ENCODE measurements around the gene CIAPIN1. TPM values are rescaled to one million over a fixed set of nuclear protein-coding genes. Genes with fewer than 3 reads are reported as not detected.

The CIAPIN1 gene
- total RNA-seq, 2 donors from 2014 or later: 77.5 to 87.1 TPM

- Histone ChIP-seq H3K4me3 (ENCODE audit: low read length) (no peak overlapping the region), H3K27me3 (ENCODE audit: control insufficient read depth, insufficient read depth, low read length, poor library complexity, severe bottlenecking) (peaks cover 15% of the 10 kb centered on the region), H3K4me1 (ENCODE audit: control insufficient read depth, insufficient read depth, low read length) (peaks cover 4% of the 10 kb centered on the region), H3K27ac (ENCODE audit: low read depth, low read length) (no peak overlapping the region), H3K9me3 (ENCODE audit: control insufficient read depth, low read length) (no peaks in the 10 kb centered on the region), H3K36me3 (ENCODE audit: control insufficient read depth, insufficient read depth, low read length) (peaks cover 44% of the 10 kb centered on the region), H3K9ac (ENCODE audit: extremely low read depth, low read length, poor library complexity, severe bottlenecking) (no peak overlapping the region)
- Mint-ChIP-seq H3K4me1 (peaks cover 24% of the 10 kb centered on the region), H3K4me3 (no peak overlapping the region), H3K36me3 (ENCODE audit: low read depth) (peaks cover 42% of the 10 kb centered on the region), H3K9me3 (no peaks in the 10 kb centered on the region), H3K27ac (peak overlapping the region; percentile 32), H3K27me3 (ENCODE audit: insufficient read depth) (peaks cover 19% of the 10 kb centered on the region)
- no peak for TF ChIP-seq CTCF (conservative IDR thresholded peaks at IDR 0.05)
- peak; percentile 55 for DNase-seq
- 74 to 82% methylated on average over 5 to 8 of the region's 8 CpGs for WGBS, 2 experiments (ENCODE audit: insufficient coverage in 1 of 2, insufficient read length in 1 of 2)
These were observed 19.9 kb downstream of the CIAPIN1 start for GRCh38 chr16:57427307-57427706.

DNA sequence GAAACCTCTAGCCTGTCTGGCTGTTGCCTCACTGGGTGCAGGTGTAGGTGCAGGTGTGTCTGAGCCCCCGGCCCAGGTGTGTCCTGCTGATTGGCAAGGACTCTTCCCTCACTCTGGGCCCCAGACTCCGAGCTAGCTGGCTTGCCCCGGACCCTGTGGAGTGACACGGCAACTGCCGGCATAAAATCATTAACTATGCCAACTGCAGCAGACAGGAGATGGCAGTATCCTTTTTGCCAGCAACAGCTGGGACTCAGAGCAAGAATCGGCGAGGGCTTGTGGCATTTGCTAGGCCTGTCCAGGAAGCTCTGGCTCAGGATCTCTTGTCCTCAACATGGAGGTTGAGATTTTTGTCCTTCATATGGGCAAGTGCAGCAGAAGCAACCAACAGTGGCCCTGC lies 20.8 kb downstream of the CIAPIN1 start:
- no peak overlapping the region for H3K4me3 ChIP-seq (ENCODE audit: low read length)
- Mint-ChIP-seq H3K27me3 (ENCODE audit: insufficient read depth) (peaks cover 21% of the 10 kb centered on the region), H3K4me3 (no peak overlapping the region), H3K9me3 (no peaks in the 10 kb centered on the region), H3K27ac (no peak overlapping the region), H3K4me1 (peaks cover 25% of the 10 kb centered on the region), H3K36me3 (ENCODE audit: low read depth) (peaks cover 39% of the 10 kb centered on the region)
- no peak overlapping the region for H3K9ac ChIP-seq (ENCODE audit: extremely low read depth, low read length, poor library complexity, severe bottlenecking)
- H3K27me3 ChIP-seq (ENCODE audit: control insufficient read depth, insufficient read depth, low read length, poor library complexity, severe bottlenecking): peaks cover 15% of the 10 kb centered on the region
- H3K27ac ChIP-seq (ENCODE audit: low read depth, low read length): no peak overlapping the region
- TF ChIP-seq CTCF (conservative IDR thresholded peaks at IDR 0.05): no peak
- no peak for DNase-seq
- peaks cover 4% of the 10 kb centered on the region for H3K4me1 ChIP-seq (ENCODE audit: control insufficient read depth, insufficient read depth, low read length)
- 91 to 100% methylated on average over 7 of the region's 7 CpGs for WGBS, 2 experiments (ENCODE audit: insufficient coverage in 1 of 2, insufficient read length in 1 of 2)
- no peaks in the 10 kb centered on the region for H3K9me3 ChIP-seq (ENCODE audit: control insufficient read depth, low read length)
- H3K36me3 ChIP-seq (ENCODE audit: control insufficient read depth, insufficient read depth, low read length): peaks cover 34% of the 10 kb centered on the region

- WGBS, 2 experiments (ENCODE audit: insufficient coverage in 1 of 2, insufficient read length in 1 of 2): 92 to 93% methylated on average over 3 of the region's 3 CpGs
- peaks cover 18% of the 10 kb centered on the region for H3K27me3 Mint-ChIP-seq (ENCODE audit: insufficient read depth)
These were observed 22.6 kb downstream of the CIAPIN1 start for GRCh38 chr16:57424583-57424982.

More at GRCh38 chr16:57424583-57424982, 22.6 kb downstream of the CIAPIN1 start:
- H3K9ac ChIP-seq (ENCODE audit: extremely low read depth, low read length, poor library complexity, severe bottlenecking): no peak overlapping the region
- no peak for DNase-seq
- peaks cover 15% of the 10 kb centered on the region for H3K27me3 ChIP-seq (ENCODE audit: control insufficient read depth, insufficient read depth, low read length, poor library complexity, severe bottlenecking)
- H3K4me1 Mint-ChIP-seq: peaks cover 25% of the 10 kb centered on the region
- H3K36me3 Mint-ChIP-seq (ENCODE audit: low read depth): peaks cover 21% of the 10 kb centered on the region
- H3K36me3 ChIP-seq (ENCODE audit: control insufficient read depth, insufficient read depth, low read length): peaks cover 17% of the 10 kb centered on the region
- no peak overlapping the region for H3K4me3 ChIP-seq (ENCODE audit: low read length)
- H3K27ac Mint-ChIP-seq: no peak overlapping the region
- no peak overlapping the region for H3K4me3 Mint-ChIP-seq
- no peaks in the 10 kb centered on the region for H3K9me3 ChIP-seq (ENCODE audit: control insufficient read depth, low read length)
- no peak for TF ChIP-seq CTCF (conservative IDR thresholded peaks at IDR 0.05)
- H3K4me1 ChIP-seq (ENCODE audit: control insufficient read depth, insufficient read depth, low read length): peaks cover 4% of the 10 kb centered on the region
- no peak overlapping the region for H3K27ac ChIP-seq (ENCODE audit: low read depth, low read length)
- no peaks in the 10 kb centered on the region for H3K9me3 Mint-ChIP-seq

All from endodermal cell (in vitro differentiated cells).